ENCODE measurements around the gene DNAH1.

Gene DNAH1

GRCh38 chr3:52357151-52358080 is 41.3 kb downstream of the DNAH1 start:
- no peak overlapping the region for H3K27ac ChIP-seq
- no peaks in the 10 kb centered on the region for H3K27me3 ChIP-seq (replicated peaks)
- DNase-seq: no peak
- H3K36me3 ChIP-seq (replicated peaks): no peaks in the 10 kb centered on the region
- no peak overlapping the region for H3K4me3 ChIP-seq (ENCODE audit: low read depth, low read length)
- TF ChIP-seq, protein P1, sequence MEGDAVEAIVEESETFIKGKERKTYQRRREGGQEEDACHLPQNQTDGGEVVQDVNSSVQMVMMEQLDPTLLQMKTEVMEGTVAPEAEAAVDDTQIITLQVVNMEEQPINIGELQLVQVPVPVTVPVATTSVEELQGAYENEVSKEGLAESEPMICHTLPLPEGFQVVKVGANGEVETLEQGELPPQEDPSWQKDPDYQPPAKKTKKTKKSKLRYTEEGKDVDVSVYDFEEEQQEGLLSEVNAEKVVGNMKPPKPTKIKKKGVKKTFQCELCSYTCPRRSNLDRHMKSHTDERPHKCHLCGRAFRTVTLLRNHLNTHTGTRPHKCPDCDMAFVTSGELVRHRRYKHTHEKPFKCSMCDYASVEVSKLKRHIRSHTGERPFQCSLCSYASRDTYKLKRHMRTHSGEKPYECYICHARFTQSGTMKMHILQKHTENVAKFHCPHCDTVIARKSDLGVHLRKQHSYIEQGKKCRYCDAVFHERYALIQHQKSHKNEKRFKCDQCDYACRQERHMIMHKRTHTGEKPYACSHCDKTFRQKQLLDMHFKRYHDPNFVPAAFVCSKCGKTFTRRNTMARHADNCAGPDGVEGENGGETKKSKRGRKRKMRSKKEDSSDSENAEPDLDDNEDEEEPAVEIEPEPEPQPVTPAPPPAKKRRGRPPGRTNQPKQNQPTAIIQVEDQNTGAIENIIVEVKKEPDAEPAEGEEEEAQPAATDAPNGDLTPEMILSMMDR (IDR thresholded peaks at IDR 0.05; ENCODE audit: low read depth, low read length, missing control alignments): no peak
- in situ Hi-C loops (cut with HindIII; ENCODE audit: low pct_ligation_motif_present, low sequenced_read_pairs): no loop called here

DNA sequence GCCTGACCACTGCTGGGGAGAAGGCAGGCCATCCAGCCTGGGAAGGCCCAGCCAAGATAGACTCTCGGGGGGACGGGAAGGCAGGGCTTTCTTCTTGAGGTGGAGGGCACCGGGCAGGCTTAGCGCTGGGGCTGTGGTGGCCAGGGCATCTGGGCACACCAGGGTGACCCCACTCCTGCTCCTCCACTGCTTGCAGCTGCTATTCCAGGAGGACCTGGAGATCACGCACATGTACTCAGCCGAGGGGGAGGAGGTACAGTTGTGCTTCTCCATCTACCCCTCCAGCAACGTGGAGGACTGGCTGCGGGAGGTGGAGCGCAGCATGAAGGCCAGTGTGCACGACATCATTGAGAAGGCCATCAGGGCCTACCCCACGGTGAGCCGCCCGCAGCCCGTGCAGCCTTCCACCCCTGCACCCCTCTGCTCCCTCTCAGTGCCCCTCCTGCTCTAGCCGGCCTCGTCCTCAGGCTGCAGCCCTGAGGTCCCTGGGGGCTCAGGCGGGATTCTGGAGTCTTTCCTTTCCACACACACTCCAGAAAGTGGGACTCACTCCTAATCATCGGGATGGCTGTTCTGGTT is 42.3 kb downstream of the DNAH1 start:
- TF ChIP-seq, protein P1 (IDR thresholded peaks at IDR 0.05; ENCODE audit: low read depth, low read length, missing control alignments): no peak
- in situ Hi-C loops (cut with HindIII; ENCODE audit: low pct_ligation_motif_present, low sequenced_read_pairs): no loop called here
- H3K36me3 ChIP-seq (replicated peaks): no peaks in the 10 kb centered on the region
- no peak for DNase-seq
- no peak overlapping the region for H3K4me3 ChIP-seq (ENCODE audit: low read depth, low read length)
- no peaks in the 10 kb centered on the region for H3K27me3 ChIP-seq (replicated peaks)
- no peak overlapping the region for H3K27ac ChIP-seq

DNA sequence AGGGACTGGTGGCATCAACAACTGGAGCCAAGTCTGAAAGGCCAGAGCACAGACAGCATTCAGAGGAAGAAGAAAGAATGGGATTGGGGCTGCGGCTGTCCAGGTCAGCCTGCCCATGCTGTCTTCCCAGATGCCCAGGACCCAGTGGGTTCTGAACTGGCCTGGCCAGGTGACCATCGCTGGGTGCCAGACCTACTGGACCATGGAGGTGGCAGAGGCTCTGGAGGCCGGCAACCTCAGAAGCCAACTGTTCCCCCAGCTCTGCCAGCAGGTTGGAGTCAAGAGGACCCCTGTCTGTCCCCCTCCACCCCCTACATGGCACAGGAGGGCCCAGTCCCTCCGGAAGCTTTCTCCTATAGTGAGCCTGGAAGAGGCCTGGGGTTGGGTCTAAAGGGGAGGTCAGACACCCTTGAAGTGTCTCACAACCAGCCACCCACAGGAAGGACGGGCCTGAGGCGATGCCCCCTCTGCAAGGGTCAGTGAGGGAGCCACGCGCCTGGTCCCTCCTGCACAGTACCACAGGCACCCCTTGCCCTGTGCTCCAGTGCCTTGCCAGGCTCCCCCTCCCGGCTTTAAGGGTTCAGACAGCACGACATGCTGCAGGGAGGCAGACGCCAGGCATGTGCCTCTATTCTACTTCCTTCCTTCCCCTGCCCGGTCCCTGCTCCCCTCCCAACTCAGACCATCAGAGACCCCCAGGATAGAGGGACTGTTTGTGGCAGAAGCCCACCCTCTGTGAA is 43.2 kb downstream of the DNAH1 start:
- Histone ChIP-seq H3K36me3 (replicated peaks) (no peaks in the 10 kb centered on the region), H3K27ac (no peak overlapping the region), H3K27me3 (replicated peaks) (no peaks in the 10 kb centered on the region), H3K4me3 (ENCODE audit: low read depth, low read length) (no peak overlapping the region)
- TF ChIP-seq, protein P1 (IDR thresholded peaks at IDR 0.05; ENCODE audit: low read depth, low read length, missing control alignments): no peak
- DNase-seq: no peak
- in situ Hi-C loops (cut with HindIII; ENCODE audit: low pct_ligation_motif_present, low sequenced_read_pairs): no loop called here

DNA sequence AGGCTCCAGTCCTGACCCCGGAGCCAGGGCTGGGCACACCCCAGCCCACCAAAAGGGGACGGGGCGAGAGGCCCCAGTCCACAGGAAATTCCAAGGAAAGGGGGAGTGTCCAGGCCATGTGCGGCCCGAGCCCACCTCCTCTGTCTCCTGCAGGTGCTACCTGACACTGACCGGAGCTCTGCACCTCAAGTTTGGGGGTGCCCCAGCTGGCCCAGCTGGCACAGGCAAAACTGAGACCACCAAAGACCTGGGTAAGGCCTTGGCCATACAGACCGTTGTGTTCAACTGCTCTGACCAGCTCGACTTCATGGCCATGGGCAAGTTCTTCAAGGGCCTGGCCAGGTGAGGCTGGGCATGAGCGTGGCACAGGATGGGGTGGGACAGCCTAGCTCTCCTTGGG is 44.9 kb downstream of the DNAH1 start:
- H3K27ac ChIP-seq: no peak overlapping the region
- H3K4me3 ChIP-seq (ENCODE audit: low read depth, low read length): no peak overlapping the region
- H3K36me3 ChIP-seq (replicated peaks): no peaks in the 10 kb centered on the region
- H3K27me3 ChIP-seq (replicated peaks): no peaks in the 10 kb centered on the region
- TF ChIP-seq, protein P1 (IDR thresholded peaks at IDR 0.05; ENCODE audit: low read depth, low read length, missing control alignments): no peak
- DNase-seq: no peak
- in situ Hi-C loops (cut with HindIII; ENCODE audit: low pct_ligation_motif_present, low sequenced_read_pairs): no loop called here

GRCh38 chr3:52361454-52361853 is 45.3 kb downstream of the DNAH1 start:
- no peaks in the 10 kb centered on the region for H3K27me3 ChIP-seq (replicated peaks)
- H3K36me3 ChIP-seq (replicated peaks): no peaks in the 10 kb centered on the region
- H3K27ac ChIP-seq: no peak overlapping the region
- no peak for DNase-seq
- H3K4me3 ChIP-seq (ENCODE audit: low read depth, low read length): no peak overlapping the region
- in situ Hi-C loops (cut with HindIII; ENCODE audit: low pct_ligation_motif_present, low sequenced_read_pairs): no loop called here
- TF ChIP-seq, protein P1 (IDR thresholded peaks at IDR 0.05; ENCODE audit: low read depth, low read length, missing control alignments): no peak

Data from brain microvascular endothelial cell (primary cell).